ENCODE measurements around the gene PTPRT. TPM values are rescaled to one million over a fixed set of nuclear protein-coding genes. Genes with fewer than 3 reads are reported as not detected.

Gene PTPRT
- total RNA-seq, 4 donors from 2014 or later = 0.04 TPM; not detected in 3

DNA sequence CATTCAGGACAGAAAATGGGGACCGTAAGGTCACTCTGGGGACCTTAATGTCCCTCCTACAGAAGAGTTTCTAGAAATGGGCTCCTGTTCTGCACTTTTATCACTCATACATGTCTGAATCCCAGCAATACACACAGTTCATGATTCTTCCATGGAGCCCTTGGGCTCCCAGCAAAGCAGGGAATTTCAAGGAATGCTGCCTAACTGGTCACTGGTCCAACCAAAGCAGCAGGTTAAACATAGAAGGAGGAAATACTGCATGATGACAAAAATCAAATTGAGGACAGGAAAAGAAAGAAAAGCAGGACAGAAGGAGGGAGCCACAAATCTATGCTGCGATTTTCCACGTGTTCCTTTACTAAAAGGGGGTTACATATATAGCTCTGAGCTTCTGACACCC, 300.2 kb downstream of the PTPRT start:
- Histone ChIP-seq H3K9me3 (no peaks in the 10 kb centered on the region), H3K36me3 (no peaks in the 10 kb centered on the region), H3K4me1 (no peaks in the 10 kb centered on the region), H3K27me3 (no peaks in the 10 kb centered on the region), H3K27ac (no peak overlapping the region), H3K4me3 (no peak overlapping the region)
- ATAC-seq = no peak
- 81 to 93% methylated on average over 2 to 3 of the region's 3 CpGs for WGBS, 2 donors (ENCODE audit: low coverage in 1 of 2)
- TF ChIP-seq, protein P1, sequence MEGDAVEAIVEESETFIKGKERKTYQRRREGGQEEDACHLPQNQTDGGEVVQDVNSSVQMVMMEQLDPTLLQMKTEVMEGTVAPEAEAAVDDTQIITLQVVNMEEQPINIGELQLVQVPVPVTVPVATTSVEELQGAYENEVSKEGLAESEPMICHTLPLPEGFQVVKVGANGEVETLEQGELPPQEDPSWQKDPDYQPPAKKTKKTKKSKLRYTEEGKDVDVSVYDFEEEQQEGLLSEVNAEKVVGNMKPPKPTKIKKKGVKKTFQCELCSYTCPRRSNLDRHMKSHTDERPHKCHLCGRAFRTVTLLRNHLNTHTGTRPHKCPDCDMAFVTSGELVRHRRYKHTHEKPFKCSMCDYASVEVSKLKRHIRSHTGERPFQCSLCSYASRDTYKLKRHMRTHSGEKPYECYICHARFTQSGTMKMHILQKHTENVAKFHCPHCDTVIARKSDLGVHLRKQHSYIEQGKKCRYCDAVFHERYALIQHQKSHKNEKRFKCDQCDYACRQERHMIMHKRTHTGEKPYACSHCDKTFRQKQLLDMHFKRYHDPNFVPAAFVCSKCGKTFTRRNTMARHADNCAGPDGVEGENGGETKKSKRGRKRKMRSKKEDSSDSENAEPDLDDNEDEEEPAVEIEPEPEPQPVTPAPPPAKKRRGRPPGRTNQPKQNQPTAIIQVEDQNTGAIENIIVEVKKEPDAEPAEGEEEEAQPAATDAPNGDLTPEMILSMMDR (IDR thresholded peaks at IDR 0.05) = no peak

DNA sequence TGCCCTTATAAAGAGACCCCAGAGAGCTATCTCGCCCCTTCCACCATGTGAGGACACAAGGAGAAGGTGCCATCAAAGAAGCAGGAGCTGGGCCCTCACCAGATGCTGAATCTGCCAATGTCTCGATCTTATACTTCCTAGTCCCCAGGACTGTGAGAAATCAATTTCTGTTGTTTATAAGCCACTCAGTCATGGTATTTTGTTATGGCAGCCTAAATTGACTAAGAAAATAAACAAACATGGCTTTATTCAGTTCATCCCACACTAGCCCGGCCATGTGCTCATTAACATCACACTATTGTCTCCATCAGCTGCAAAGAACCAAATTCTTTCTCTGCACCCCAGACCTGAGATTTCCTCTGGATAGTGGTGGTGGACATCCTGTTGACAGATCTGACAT, 302.4 kb downstream of the PTPRT start:
- Histone ChIP-seq H3K27ac (no peak overlapping the region), H3K27me3 (no peaks in the 10 kb centered on the region), H3K36me3 (no peaks in the 10 kb centered on the region), H3K4me3 (no peak overlapping the region), H3K4me1 (no peaks in the 10 kb centered on the region), H3K9me3 (no peaks in the 10 kb centered on the region)
- 47 to 63% methylated on average over 3 of the region's 3 CpGs for WGBS, 2 donors (ENCODE audit: low coverage in 1 of 2)
- ATAC-seq = no peak
- TF ChIP-seq EP300 (IDR thresholded peaks at IDR 0.05) (no peak), POLR2AphosphoS5 (IDR thresholded peaks at IDR 0.05) (no peak), POLR2A (IDR thresholded peaks at IDR 0.05) (no peak)
- TF ChIP-seq, protein P1 (IDR thresholded peaks at IDR 0.05) = no peak

DNA sequence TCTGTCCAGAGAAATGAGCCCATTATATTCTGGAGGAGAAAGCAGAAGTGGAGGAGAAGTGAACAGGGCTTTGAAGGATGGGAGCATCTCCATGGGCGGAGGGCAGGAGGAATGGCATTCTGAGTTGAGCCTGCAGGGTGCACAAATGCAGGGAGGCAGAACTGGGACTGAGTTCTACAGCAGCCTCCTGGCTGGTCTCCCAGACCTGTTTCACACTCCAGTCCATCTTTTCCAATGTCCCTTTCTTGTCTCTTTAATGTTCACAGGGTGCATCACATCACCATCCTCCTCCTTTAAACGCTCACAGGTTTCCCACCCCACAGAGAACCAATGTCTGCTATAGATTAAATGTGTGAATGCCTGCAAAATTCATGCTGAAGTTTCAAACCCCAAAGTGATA, 302.9 kb downstream of the PTPRT start:
- ATAC-seq = no peak
- Histone ChIP-seq H3K4me3 (no peak overlapping the region), H3K9me3 (no peaks in the 10 kb centered on the region), H3K36me3 (no peaks in the 10 kb centered on the region), H3K27me3 (no peaks in the 10 kb centered on the region), H3K27ac (no peak overlapping the region), H3K4me1 (no peaks in the 10 kb centered on the region)
- TF ChIP-seq, protein P1 (IDR thresholded peaks at IDR 0.05) = no peak
- no peak for TF ChIP-seq EP300 (IDR thresholded peaks at IDR 0.05)
- TF ChIP-seq POLR2AphosphoS5 (IDR thresholded peaks at IDR 0.05) = no peak
- TF ChIP-seq POLR2A (IDR thresholded peaks at IDR 0.05) = no peak
- WGBS, 2 donors (ENCODE audit: low coverage in 1 of 2) = 70 to 75% methylated on average over 2 of the region's 2 CpGs

DNA sequence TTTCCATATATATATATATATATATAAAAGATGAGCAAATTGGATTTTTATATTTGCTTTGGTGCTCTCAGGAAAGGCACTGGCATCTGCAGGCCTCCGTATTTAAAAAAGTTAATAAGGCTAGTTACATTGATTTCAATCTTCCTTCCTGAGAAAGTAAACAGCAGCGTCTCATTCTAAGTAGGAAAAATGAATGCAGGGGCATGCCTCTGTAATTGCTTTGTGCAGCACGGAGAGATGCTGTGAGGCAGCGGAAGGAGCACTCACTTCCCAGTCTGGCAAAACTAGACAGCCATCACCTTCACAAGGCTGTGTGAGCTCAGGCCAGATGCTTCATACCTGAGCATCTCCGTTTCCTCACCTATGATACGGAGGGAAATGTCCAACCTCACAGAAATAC, 303.7 kb downstream of the PTPRT start:
- TF ChIP-seq EP300 (IDR thresholded peaks at IDR 0.05) (no peak), POLR2AphosphoS5 (IDR thresholded peaks at IDR 0.05) (no peak), POLR2A (IDR thresholded peaks at IDR 0.05) (no peak)
- TF ChIP-seq, protein P1 (IDR thresholded peaks at IDR 0.05) = no peak
- 49 to 58% methylated on average over 6 of the region's 6 CpGs for WGBS, 2 donors (ENCODE audit: low coverage in 1 of 2)
- Histone ChIP-seq H3K4me1 (no peaks in the 10 kb centered on the region), H3K9me3 (no peaks in the 10 kb centered on the region), H3K27me3 (no peaks in the 10 kb centered on the region), H3K4me3 (no peak overlapping the region), H3K27ac (no peak overlapping the region), H3K36me3 (no peaks in the 10 kb centered on the region)
- ATAC-seq = no peak

DNA sequence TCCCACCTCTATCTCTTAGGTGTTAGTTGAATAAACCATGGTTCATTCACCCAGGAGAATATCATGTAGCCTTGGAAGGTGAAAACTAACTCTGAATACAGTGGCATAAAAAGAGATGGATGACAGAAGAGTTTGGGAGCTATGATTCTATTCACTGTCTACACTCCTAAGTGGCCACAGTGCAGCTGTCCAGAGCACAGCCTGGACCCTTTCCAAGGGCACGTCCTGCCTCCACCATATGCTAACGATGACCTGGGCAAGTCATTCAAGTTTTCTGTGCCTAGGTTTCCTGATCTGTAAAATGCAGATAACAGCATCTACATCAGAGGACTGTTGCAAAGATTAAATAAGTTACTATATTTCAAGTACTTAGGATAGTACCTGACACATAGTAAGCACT, 314.1 kb downstream of the PTPRT start:
- 69 to 100% methylated on average over 1 to 2 of the region's 2 CpGs for WGBS, 2 donors (ENCODE audit: low coverage in 1 of 2)
- no peak for ATAC-seq
- Histone ChIP-seq H3K36me3 (no peaks in the 10 kb centered on the region), H3K4me1 (no peaks in the 10 kb centered on the region), H3K9me3 (no peaks in the 10 kb centered on the region), H3K27ac (no peak overlapping the region), H3K4me3 (no peak overlapping the region), H3K27me3 (no peaks in the 10 kb centered on the region)
- TF ChIP-seq EP300 (IDR thresholded peaks at IDR 0.05) = no peak
- no peak for TF ChIP-seq POLR2AphosphoS5 (IDR thresholded peaks at IDR 0.05)
- TF ChIP-seq, protein P1 (IDR thresholded peaks at IDR 0.05) = no peak
- no peak for TF ChIP-seq POLR2A (IDR thresholded peaks at IDR 0.05)

Data from gastroesophageal sphincter (tissue), 4 donors.